SK-N-SH (cell line): ENCODE measurements around the gene MREG. TPM values are rescaled to one million over a fixed set of nuclear protein-coding genes. Genes with fewer than 3 reads are reported as not detected.
A peak's percentile ranks its signal among the peaks of the same experiment; 100 is the strongest.

Experiments
- CTCF ChIA-PET: fragments of 300-600, 350-600 bp; formaldehyde crosslinking; extraction: SDS; loops from one replicate; lab custom pipeline; 2021; lab: Yijun Ruan, JAX
- POLR2A ChIA-PET: fragments of 350-600 bp; sonication (Branson Sonifier 250); formaldehyde crosslinking; extraction: SDS; loops from one replicate; lab custom pipeline; 2020; ENCODE audit warnings: antibody characterized with exemption, inconsistent platforms; lab: Yijun Ruan, JAX
- DNase-seq: peaks from one replicate; pipeline ENCODE4 v3.0.0; 2012
- H2AFZ ChIP-seq: fragments of 200-600 bp; sonication (generic); 2 replicates; pipeline ENCODE4 v1.8.1; 2016; ENCODE audit warnings: antibody characterized with exemption, mild to moderate bottlenecking, low read depth
- H3F3A ChIP-seq: fragments of 200-600 bp; sonication (generic); replicated peaks from 2 replicates; pipeline ENCODE3; 2016; ENCODE audit warnings: antibody characterized with exemption, mild to moderate bottlenecking; ENCODE audit not compliant: insufficient read depth
- H3K27ac ChIP-seq, 2 experiments: fragments of 200-500 bp in 1 of 2; fragments of 200-600 bp in 1 of 2; sonication (Bioruptor generic) in 1 of 2; sonication (generic), shearing (Covaris generic) in 1 of 2; 2 replicates each; pipeline versions ENCODE4 v1.5.1 to v1.6.1; 2014 to 2016; ENCODE audit warnings: low read depth in 2 of 2, inconsistent platforms in 1 of 2, low read length in 1 of 2, mild to moderate bottlenecking in 1 of 2, mixed read lengths in 1 of 2
- H3K27me3 ChIP-seq: fragments of 200-600 bp; sonication (generic), shearing (Covaris generic); 2 replicates; pipeline ENCODE4 v1.6.1; 2016; ENCODE audit warnings: mixed run types; ENCODE audit not compliant: insufficient read depth
- H3K36me3 ChIP-seq, 2 experiments: fragments of 200-500 bp in 1 of 2; fragments of 200-600 bp in 1 of 2; sonication (Bioruptor generic) in 1 of 2; sonication (generic) in 1 of 2; replicated peaks in 1 of 2; 2 replicates each; pipeline versions ENCODE3 to v1.5.1; 2014 to 2016; ENCODE audit warnings: low read length in 1 of 2, mild to moderate bottlenecking in 1 of 2; ENCODE audit not compliant: insufficient read depth in 2 of 2, control insufficient read depth in 1 of 2
- H3K4me1 ChIP-seq, 2 experiments: fragments of 200-500 bp in 1 of 2; fragments of 200-600 bp in 1 of 2; sonication (Bioruptor generic) in 1 of 2; sonication (generic), shearing (Covaris generic) in 1 of 2; 2 replicates each; pipeline versions ENCODE4 v1.5.1 to v1.6.1; 2014 to 2016; ENCODE audit warnings: low read depth in 1 of 2, low read length in 1 of 2, mixed run types in 1 of 2; ENCODE audit not compliant: insufficient read depth in 2 of 2, control insufficient read depth in 1 of 2
- H3K4me2 ChIP-seq: fragments of 200-600 bp; sonication (generic), shearing (Covaris generic); 2 replicates; pipeline ENCODE4 v1.6.1; 2017; ENCODE audit warnings: mixed run types
- H3K4me3 ChIP-seq, 2 experiments: fragments of 200-500 bp in 1 of 2; fragments of 200-600 bp in 1 of 2; sonication (Bioruptor generic) in 1 of 2; sonication (generic), shearing (Covaris generic) in 1 of 2; 2 replicates each; pipeline versions ENCODE4 v1.5.1 to v1.8.1; 2014 to 2016; ENCODE audit warnings: low read depth in 2 of 2, inconsistent platforms in 1 of 2, low read length in 1 of 2, mild to moderate bottlenecking in 1 of 2, mixed read lengths in 1 of 2, moderate library complexity in 1 of 2
- H3K79me2 ChIP-seq: fragments of 200-600 bp; sonication (generic); 2 replicates; pipeline ENCODE4 v1.8.1; 2017; ENCODE audit warnings: mild to moderate bottlenecking; ENCODE audit not compliant: insufficient read depth
- H3K9ac ChIP-seq: fragments of 200-600 bp; sonication (generic); 2 replicates; pipeline ENCODE4 v1.6.1; 2017; ENCODE audit warnings: mixed run types
- H3K9me2 ChIP-seq: fragments of 200-600 bp; sonication (generic); 2 replicates; pipeline ENCODE4 v1.6.1; 2017; ENCODE audit warnings: mixed run types
- H3K9me3 ChIP-seq: fragments of 200-600 bp; sonication (generic); 2 replicates; pipeline ENCODE4 v1.6.1; 2017; ENCODE audit warnings: mixed run types, mild to moderate bottlenecking, moderate library complexity
- H4K20me1 ChIP-seq: fragments of 200-600 bp; sonication (generic); 2 replicates; pipeline ENCODE4 v1.6.1; 2017; ENCODE audit warnings: mild to moderate bottlenecking, mixed run types; ENCODE audit not compliant: insufficient read depth
- EP300 ChIP-seq, 2 experiments: IDR thresholded peaks; 2 replicates each; pipeline versions ENCODE4 v1.4.0 to v1.6.1; 2012; ENCODE audit warnings: borderline replicate concordance in 1 of 2, low read depth in 1 of 2, low read length in 1 of 2
- EZH2phosphoT487 ChIP-seq: fragments of 200-600 bp; sonication (generic); IDR thresholded peaks from 2 replicates; pipeline ENCODE4 v1.6.1; 2017; ENCODE audit warnings: low read depth, mixed run types, mild to moderate bottlenecking, antibody characterized with exemption, moderate library complexity, borderline replicate concordance
- FOXJ3 ChIP-seq: sonication (generic); formaldehyde crosslinking; IDR thresholded peaks from 2 replicates; pipeline ENCODE4 v1.5.1; 2020; ENCODE audit warnings: mild to moderate bottlenecking, missing genetic modification reagents
- FOXM1 ChIP-seq: IDR thresholded peaks from 2 replicates; pipeline ENCODE4 v1.4.0; 2012; ENCODE audit warnings: low read depth, mild to moderate bottlenecking
- GABPA ChIP-seq: IDR thresholded peaks from 2 replicates; pipeline ENCODE4 v1.4.0; 2012; ENCODE audit warnings: low read depth, mild to moderate bottlenecking
- MAX ChIP-seq: IDR thresholded peaks from 2 replicates; pipeline ENCODE4 v1.4.0; 2012; ENCODE audit warnings: low read depth
- MEF2A ChIP-seq: IDR thresholded peaks from 2 replicates; pipeline ENCODE4 v1.4.0; 2012; ENCODE audit warnings: low read depth, borderline replicate concordance
- NRF1 ChIP-seq: IDR thresholded peaks from 2 replicates; pipeline ENCODE4 v1.6.1; 2012; ENCODE audit warnings: low read depth, mild to moderate bottlenecking, low read length
- POLR2AphosphoS5 ChIP-seq: IDR thresholded peaks from 2 replicates; pipeline ENCODE4 v1.6.1; 2012; ENCODE audit warnings: low read depth, low read length
- RAD21 ChIP-seq: IDR thresholded peaks from 2 replicates; pipeline ENCODE4 v1.6.1; 2012; ENCODE audit warnings: mild to moderate bottlenecking, low read length
- REST ChIP-seq: IDR thresholded peaks from 2 replicates; pipeline ENCODE4 v1.6.1; 2012; ENCODE audit warnings: mild to moderate bottlenecking, low read depth, low read length, moderate library complexity
- SIN3A ChIP-seq: IDR thresholded peaks from 2 replicates; pipeline ENCODE4 v1.6.1; 2012; ENCODE audit warnings: low read depth, mild to moderate bottlenecking, low read length, moderate library complexity, borderline replicate concordance
- SMC3 ChIP-seq: IDR thresholded peaks from 2 replicates; pipeline ENCODE4 v1.6.1; 2012; ENCODE audit warnings: low read depth, low read length, improper control_type of control experiment
- TEAD4 ChIP-seq: IDR thresholded peaks from 2 replicates; pipeline ENCODE4 v1.4.0; 2012; ENCODE audit warnings: mild to moderate bottlenecking, borderline replicate concordance; ENCODE audit not compliant: insufficient read depth
- USF2 ChIP-seq: fragments of 150-350 bp; IDR thresholded peaks from 2 replicates; pipeline ENCODE4 v1.6.1; 2017; ENCODE audit warnings: antibody characterized with exemption, low read length, low read depth, borderline replicate concordance
- ZBTB33 ChIP-seq: IDR thresholded peaks from 2 replicates; pipeline ENCODE4 v1.4.0; 2012; ENCODE audit warnings: low read depth, borderline replicate concordance
- WGBS: methylation state at CpG from one replicate; pipeline ENCODE4 v1.1.6; 2017; ENCODE audit warnings: low lambda C conversion rate; 5-methylcytosine and 5-hydroxymethylcytosine counted together
- polyA plus RNA-seq, 3 experiments: library from polyadenylated mRNA; depleted of rRNA; stranded (reverse); fragments of >200 nt; gene quantifications; 2 replicates each; pipeline ENCODE4 v1.2.3, GENCODE V29; 2012

MREG gene
- polyA plus RNA-seq, 1 of the 3 experiments (the other 2 are of a cell fraction): 2.5 TPM

GRCh38 chr2:215949991-215950404, 63.4 kb downstream of the MREG start (continued):
- TF ChIP-seq FOXJ3 (CRISPR knock-in tag): no peak
- TF ChIP-seq EZH2phosphoT487: no peak
- TF ChIP-seq EP300 (IDR thresholded peaks at IDR 0.05; ENCODE audit: borderline replicate concordance in 1 of 2, low read depth in 1 of 2, low read length in 1 of 2): no peak
- TF ChIP-seq USF2: no peak
- peak; percentile 66 for TF ChIP-seq RAD21

- WGBS: 94% methylated on average over 4 of the region's 4 CpGs
- H3K27me3 ChIP-seq: no peaks in the 10 kb centered on the region
- TF ChIP-seq GABPA (no peak), NRF1 (no peak), SIN3A (no peak), FOXM1 (no peak), MAX (no peak), SMC3 (no peak), POLR2AphosphoS5 (no peak), REST (no peak), MEF2A (no peak), TEAD4 (no peak), EZH2phosphoT487 (no peak), USF2 (no peak), ZBTB33 (no peak)
- H4K20me1 ChIP-seq: no peaks in the 10 kb centered on the region
- H3K9me3 ChIP-seq: no peaks in the 10 kb centered on the region
- ChIA-PET POLR2A (no interaction called here), CTCF (interaction anchor here (6.2 to 7.6 kb wide), 2 partner anchors 16 to 75 kb away, joined by 47 to 53 read pairs; no protein-coding TSS in a partner anchor)
- H3K9ac ChIP-seq: no peak overlapping the region
- H3K4me2 ChIP-seq: no peak overlapping the region
- H3K27ac ChIP-seq: no peak overlapping the region
- DNase-seq: no peak
- H2AFZ ChIP-seq: no peak overlapping the region
- no peaks in the 10 kb centered on the region for H3K4me1 ChIP-seq
- no peaks in the 10 kb centered on the region for H3K79me2 ChIP-seq
- no peaks in the 10 kb centered on the region for H3K9me2 ChIP-seq
- no peak overlapping the region for H3K4me3 ChIP-seq
- H3F3A ChIP-seq: peaks cover 3% of the 10 kb centered on the region
- peaks cover 0 to 11% of the 10 kb centered on the region in 2 experiments for H3K36me3 ChIP-seq
Observed at GRCh38 chr2:215948051-215948450, 65.3 kb downstream of the MREG start.
